NT2/D1 (cell line): ENCODE results near the gene ZNF619.
"Not testable (repeated sequence)": the region's sequence is repeated elsewhere in the genome, so short reads cannot be mapped to it uniquely, and the experiment has no call there.

Source experiments
- DNase-seq: peaks from one replicate; pipeline ENCODE4 v3.0.0-alpha.2; 2011; ENCODE audit warnings: low read depth, low spot score
- H3K27me3 ChIP-seq: 2 replicates; pipeline ENCODE4 v1.6.0; 2011; ENCODE audit warnings: mild to moderate bottlenecking; ENCODE audit not compliant: insufficient read length, insufficient read depth
- H3K36me3 ChIP-seq: 2 replicates; pipeline ENCODE4 v1.6.1; 2011; ENCODE audit warnings: mild to moderate bottlenecking, low read length, mixed read lengths; ENCODE audit not compliant: insufficient read depth, insufficient read length
- H3K4me1 ChIP-seq: 2 replicates; pipeline ENCODE4 v1.5.1; 2011; ENCODE audit not compliant: insufficient read depth, insufficient read length
- H3K4me3 ChIP-seq: 2 replicates; pipeline ENCODE4 v1.5.1; 2011; ENCODE audit warnings: low read depth; ENCODE audit not compliant: insufficient read length
- H3K9ac ChIP-seq: 2 replicates; pipeline ENCODE4 v1.6.0; 2011; ENCODE audit warnings: low read depth; ENCODE audit not compliant: insufficient read length
- H3K9me3 ChIP-seq: 2 replicates; pipeline ENCODE4 v1.5.1; 2011; ENCODE audit warnings: mild to moderate bottlenecking, low read length; ENCODE audit not compliant: insufficient read depth
- SUZ12 ChIP-seq: IDR thresholded peaks from 2 replicates; pipeline ENCODE4 v1.6.1; 2011; ENCODE audit not compliant: insufficient read length, insufficient read depth; ENCODE audit errors: extremely low read depth
- YY1 ChIP-seq: IDR thresholded peaks from 2 replicates; pipeline ENCODE4 v1.6.1; 2011; ENCODE audit not compliant: insufficient read length, insufficient read depth
- ZNF274 ChIP-seq: IDR thresholded peaks from 2 replicates; pipeline ENCODE4 v1.6.1; 2011; ENCODE audit warnings: mild to moderate bottlenecking, low read depth, low read length

ZNF619 gene

DNA sequence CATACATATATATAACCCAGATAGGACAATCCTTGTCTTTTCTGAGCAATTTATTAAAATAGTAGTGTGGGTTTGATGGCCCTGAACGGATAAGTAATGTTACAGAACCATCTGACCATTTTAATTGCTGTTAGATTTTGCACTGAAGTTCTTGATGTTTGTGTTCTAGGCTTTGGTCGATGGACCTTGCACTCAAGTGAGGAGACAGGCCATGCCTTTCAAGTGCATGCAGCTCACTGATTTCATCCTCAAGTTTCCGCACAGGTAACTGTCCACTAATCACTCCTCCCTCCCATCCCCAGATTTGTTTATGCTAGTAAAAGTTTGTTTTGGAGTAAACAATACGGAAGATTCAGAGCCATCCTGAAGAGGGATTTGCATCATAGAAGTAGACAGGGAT is 18.4 kb upstream of the ZNF619 start:
- no peak for TF ChIP-seq YY1
- TF ChIP-seq ZNF274: no peak
- TF ChIP-seq SUZ12: no peak
- H3K36me3 ChIP-seq: peaks cover 55% of the 10 kb centered on the region
- H3K4me3 ChIP-seq: peak overlapping the region; percentile 96

DNA sequence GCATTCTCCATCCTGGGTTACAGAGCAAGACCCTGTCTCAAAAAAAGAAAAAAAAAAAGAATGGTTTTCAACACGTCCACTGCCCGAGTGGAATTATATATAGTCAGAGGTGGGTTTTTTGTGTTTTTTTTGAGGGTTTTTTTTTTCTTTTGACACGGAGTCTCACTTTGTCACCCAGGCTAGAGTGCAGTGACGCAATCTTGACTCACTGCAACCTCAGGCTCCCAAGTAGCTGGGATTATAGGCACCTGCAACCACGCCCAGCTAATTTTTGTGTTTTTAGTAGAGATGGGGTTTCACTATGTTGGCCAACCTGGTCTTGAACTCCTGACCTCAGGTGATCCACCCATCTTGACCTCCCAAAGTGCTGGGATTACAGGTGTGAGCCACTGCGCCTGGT is 16.4 kb upstream of the ZNF619 start:
- DNase-seq, H3K9ac ChIP-seq, H3K9me3 ChIP-seq, H3K27me3 ChIP-seq, H3K4me3 ChIP-seq, H3K4me1 ChIP-seq: not testable (repeated sequence)
- H3K36me3 ChIP-seq: peaks cover 75% of the 10 kb centered on the region

More for the DNA sequence above, 18.4 kb upstream of the ZNF619 start:
- no peak for DNase-seq
- H3K4me1 ChIP-seq: no peaks in the 10 kb centered on the region
- H3K9me3 ChIP-seq: no peaks in the 10 kb centered on the region
- no peaks in the 10 kb centered on the region for H3K27me3 ChIP-seq
- peak overlapping the region; percentile 98 for H3K9ac ChIP-seq

DNA sequence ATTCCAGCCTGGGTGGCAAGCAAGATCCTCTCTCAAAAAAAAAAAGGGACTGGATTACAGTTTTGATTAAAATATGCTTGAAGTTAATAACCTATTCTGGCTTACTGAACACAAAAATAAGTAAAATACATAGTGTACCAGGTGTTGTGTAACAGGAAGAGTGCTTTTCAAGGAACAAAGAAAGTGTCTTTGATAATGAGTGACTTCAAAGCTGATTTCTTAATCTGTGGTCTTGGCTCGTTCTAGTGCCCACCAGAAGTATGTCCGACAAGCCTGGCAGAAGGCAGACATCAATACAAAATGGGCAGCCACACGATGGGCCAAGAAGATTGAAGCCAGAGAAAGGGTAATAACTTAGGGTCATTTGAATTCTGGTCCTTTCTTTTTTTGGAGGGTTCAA is 15.8 kb upstream of the ZNF619 start:
- TF ChIP-seq SUZ12 (no peak), YY1 (no peak), ZNF274 (no peak)
- Histone ChIP-seq H3K9ac (no peak overlapping the region), H3K4me3 (no peak overlapping the region), H3K36me3 (peaks cover 82% of the 10 kb centered on the region), H3K9me3 (no peaks in the 10 kb centered on the region), H3K27me3 (no peaks in the 10 kb centered on the region), H3K4me1 (no peaks in the 10 kb centered on the region)
- DNase-seq: no peak

DNA sequence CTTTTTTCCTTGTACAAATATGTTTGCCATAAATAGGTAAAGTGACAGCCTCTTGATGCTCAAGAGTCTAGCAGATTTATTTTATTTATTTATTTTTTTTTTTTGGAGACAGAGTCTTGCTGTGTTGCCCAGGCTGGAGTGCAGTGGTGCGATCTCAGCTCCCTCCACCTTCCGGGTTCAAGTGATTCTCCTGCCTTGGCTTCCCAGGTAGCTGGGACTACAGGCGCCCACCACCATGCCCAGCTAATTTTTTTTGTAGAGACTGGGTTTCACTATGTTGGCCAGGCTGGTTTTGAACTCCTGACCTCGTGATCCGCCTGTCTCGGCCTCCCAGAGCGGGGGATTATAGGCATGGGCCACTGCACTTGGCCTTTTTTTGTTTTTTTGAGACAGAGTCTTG is 14.1 kb upstream of the ZNF619 start:
- not testable (repeated sequence) for H3K9me3 ChIP-seq, H3K4me1 ChIP-seq, H3K4me3 ChIP-seq, H3K27me3 ChIP-seq, H3K9ac ChIP-seq, DNase-seq
- peaks cover 91% of the 10 kb centered on the region for H3K36me3 ChIP-seq

GRCh38 chr3:40463579-40463978 is 13.3 kb upstream of the ZNF619 start:
- H3K36me3 ChIP-seq: peaks cover 87% of the 10 kb centered on the region
- H3K4me3 ChIP-seq: no peak overlapping the region
- DNase-seq: no peak
- H3K4me1 ChIP-seq: no peaks in the 10 kb centered on the region
- no peak overlapping the region for H3K9ac ChIP-seq
- no peaks in the 10 kb centered on the region for H3K27me3 ChIP-seq
- TF ChIP-seq SUZ12 (no peak), YY1 (no peak)
- H3K9me3 ChIP-seq: no peaks in the 10 kb centered on the region

DNA sequence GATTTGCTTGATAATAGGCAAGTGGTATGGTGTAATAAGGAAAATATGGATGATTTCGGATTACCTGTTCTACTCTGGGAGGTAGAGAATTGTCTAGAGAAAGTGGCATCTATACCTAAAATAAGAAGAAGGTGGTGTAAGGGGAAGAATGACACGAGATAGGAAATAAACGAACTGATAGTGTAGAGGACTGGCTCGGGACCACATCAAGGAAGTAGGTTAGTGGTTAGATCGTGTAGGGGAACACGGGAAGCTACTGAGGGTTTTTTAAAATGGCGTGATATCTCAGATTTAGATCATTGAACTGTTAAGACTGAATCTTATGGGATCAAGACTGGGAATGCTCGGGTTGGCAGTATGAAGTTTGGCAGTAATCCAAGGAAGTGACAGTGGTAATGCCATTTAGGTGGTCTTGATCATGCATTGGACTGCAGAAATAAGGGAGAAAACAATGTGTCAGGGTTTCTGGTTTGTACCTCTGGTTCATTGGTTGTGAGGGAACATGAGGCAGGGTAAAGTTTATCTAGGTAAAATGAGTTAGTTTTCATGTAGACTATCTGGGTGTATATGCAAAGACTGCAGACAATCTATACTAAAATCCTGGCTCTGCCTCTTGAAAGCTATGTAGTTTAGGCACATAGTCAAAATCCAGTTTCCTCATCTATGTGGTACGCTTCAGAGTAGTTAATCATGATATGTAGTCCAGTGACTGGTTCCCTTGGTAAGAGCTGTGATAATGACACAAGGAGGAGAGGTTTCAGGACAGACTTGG is 12.4 kb upstream of the ZNF619 start:
- Histone ChIP-seq H3K27me3 (no peaks in the 10 kb centered on the region), H3K36me3 (peaks cover 78% of the 10 kb centered on the region)
- TF ChIP-seq YY1 (no peak), ZNF274 (no peak), SUZ12 (no peak)

GRCh38 chr3:40465111-40465407 is 11.9 kb upstream of the ZNF619 start:
- no peak for DNase-seq
- H3K4me3 ChIP-seq: no peak overlapping the region
- TF ChIP-seq SUZ12 (no peak), ZNF274 (no peak), YY1 (no peak)
- H3K4me1 ChIP-seq: no peaks in the 10 kb centered on the region
- no peaks in the 10 kb centered on the region for H3K27me3 ChIP-seq
- H3K9me3 ChIP-seq: no peaks in the 10 kb centered on the region
- no peak overlapping the region for H3K9ac ChIP-seq
- peaks cover 74% of the 10 kb centered on the region for H3K36me3 ChIP-seq

More for the DNA sequence above, 12.4 kb upstream of the ZNF619 start:
- Histone ChIP-seq H3K4me1 (no peaks in the 10 kb centered on the region), H3K9ac (no peak overlapping the region), H3K4me3 (no peak overlapping the region), H3K9me3 (no peaks in the 10 kb centered on the region)
- no peak for DNase-seq

DNA sequence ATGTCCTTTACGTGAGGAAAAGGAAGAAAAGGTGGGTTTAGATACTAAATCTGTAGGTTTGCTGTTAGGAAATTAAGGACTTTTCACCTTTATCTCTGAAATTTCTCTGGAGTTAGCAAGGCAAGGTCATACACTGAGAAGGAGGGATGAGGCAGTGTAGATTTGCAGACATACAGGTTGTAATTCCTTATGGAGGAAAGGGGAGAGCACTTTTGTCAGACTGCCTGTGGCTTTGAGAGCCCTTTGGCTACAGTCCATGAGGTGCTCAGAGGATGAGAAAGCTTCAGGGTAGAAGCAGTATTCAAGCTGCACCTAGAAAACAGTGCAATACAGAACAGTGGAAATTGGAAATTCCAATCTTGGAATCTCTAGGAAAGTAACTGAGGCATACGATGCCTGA is 11.5 kb upstream of the ZNF619 start:
- Histone ChIP-seq H3K9me3 (no peaks in the 10 kb centered on the region), H3K9ac (no peak overlapping the region), H3K4me1 (no peaks in the 10 kb centered on the region), H3K27me3 (no peaks in the 10 kb centered on the region), H3K36me3 (peaks cover 70% of the 10 kb centered on the region), H3K4me3 (no peak overlapping the region)
- DNase-seq: no peak
- TF ChIP-seq YY1: no peak
